GM18867 (cell line): ENCODE results near the gene FCMR.

Experiments
- ATAC-seq: cut with Tn5 transposase; IDR thresholded peaks from one replicate; pipeline ENCODE4 v1.9.1; 2021; ENCODE audit warnings: mild to moderate bottlenecking, moderate library complexity; ENCODE audit not compliant: unreplicated experiment

FCMR gene

GRCh38 chr1:206951318-206952100 lies 29.8 kb upstream of the FCMR start:
- ATAC-seq, result no peak

- ATAC-seq, result no peak
These were observed 27.9 kb upstream of the FCMR start for GRCh38 chr1:206949641-206950040.

DNA sequence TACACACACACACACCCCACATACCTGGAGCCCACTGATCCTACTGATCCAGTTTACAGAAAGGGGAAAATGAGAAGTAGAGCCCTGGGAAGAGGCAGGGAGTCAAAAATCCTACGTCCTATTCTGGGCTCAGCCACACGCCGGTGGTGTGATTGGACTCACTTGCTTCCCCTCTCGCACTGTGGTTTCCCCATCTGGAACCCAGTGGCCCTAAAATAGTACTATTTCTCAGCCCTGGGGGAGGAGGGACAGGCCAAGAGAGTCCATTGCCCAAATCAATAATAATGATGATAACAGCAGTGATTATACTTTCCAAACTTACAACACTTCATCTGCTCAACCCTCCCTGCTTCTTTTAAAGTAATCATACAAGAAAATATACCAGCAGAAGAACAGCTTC lies 27.5 kb upstream of the FCMR start:
- ATAC-seq, result no peak

DNA sequence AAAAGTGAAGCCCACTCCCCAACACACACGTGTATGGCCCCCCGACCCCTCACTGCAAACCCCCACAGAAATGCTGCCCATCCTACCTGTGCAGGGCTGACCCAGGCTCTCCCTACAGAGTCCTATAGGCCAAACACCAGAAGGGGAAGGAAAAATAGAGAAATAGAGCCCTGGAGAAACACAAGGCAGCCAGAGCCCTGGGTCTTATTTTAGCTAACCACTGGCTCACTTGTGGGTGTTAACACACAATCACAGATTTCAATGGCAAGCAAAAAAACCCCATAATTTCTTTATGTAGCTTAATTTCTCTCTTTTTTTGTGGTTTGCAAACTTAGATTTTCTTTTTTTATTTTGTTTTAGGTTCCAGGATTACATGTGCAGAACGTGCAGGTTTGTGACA lies 25.5 kb upstream of the FCMR start:
- ATAC-seq, result no peak

DNA sequence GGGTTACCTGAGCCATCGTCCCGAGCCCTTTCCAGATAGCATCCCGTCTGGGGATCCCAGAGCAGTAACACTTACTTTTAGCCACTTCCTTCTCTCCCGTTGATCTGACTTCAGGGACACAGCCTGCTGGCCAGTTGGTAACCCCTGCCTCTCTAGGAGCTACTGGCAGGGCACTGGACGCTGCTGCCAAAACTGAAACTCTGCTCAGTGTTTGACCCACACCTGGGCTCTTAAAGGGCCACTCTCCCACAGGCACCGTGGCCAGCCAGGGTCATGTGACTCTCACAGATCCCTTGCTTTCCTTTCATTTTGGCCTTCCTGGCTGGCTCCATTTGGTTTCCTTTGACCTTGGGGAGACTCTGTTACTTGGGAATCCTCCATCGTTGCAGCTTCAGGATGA lies 24.5 kb upstream of the FCMR start, which contains the start of gene PIGR:
Gene PIGR, minus strand, starts transcription at position 206 of the 400 bp plus-strand sequence. CDS start 5,935 bp downstream, outside the sequence.
- ATAC-seq, result no peak

DNA sequence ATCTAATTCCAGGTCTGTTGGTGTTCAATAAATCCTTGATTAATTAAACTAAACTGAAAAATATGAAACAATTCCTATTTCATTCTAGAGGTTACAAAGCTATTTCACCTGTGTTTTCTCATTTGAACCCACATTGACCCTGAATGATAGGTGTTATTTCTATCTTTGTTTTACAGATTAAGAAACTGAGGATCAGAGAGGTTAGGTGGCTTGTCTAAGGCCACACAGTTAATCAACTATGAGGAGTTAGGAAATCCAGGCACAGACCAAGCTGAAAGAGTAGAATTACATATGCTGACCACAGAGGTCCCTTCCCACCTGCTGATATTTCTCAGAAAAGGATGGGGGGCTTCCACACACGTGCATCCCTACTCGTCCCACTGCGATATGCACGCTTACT lies 24.0 kb upstream of the FCMR start:
- no peak for ATAC-seq

- ATAC-seq, result no peak
These were observed 23.0 kb upstream of the FCMR start for GRCh38 chr1:206944703-206945102.

- no peak for ATAC-seq
These were observed 20.2 kb upstream of the FCMR start for GRCh38 chr1:206941766-206942418.

GRCh38 chr1:206940588-206940936 lies 18.8 kb upstream of the FCMR start:
- no peak for ATAC-seq

DNA sequence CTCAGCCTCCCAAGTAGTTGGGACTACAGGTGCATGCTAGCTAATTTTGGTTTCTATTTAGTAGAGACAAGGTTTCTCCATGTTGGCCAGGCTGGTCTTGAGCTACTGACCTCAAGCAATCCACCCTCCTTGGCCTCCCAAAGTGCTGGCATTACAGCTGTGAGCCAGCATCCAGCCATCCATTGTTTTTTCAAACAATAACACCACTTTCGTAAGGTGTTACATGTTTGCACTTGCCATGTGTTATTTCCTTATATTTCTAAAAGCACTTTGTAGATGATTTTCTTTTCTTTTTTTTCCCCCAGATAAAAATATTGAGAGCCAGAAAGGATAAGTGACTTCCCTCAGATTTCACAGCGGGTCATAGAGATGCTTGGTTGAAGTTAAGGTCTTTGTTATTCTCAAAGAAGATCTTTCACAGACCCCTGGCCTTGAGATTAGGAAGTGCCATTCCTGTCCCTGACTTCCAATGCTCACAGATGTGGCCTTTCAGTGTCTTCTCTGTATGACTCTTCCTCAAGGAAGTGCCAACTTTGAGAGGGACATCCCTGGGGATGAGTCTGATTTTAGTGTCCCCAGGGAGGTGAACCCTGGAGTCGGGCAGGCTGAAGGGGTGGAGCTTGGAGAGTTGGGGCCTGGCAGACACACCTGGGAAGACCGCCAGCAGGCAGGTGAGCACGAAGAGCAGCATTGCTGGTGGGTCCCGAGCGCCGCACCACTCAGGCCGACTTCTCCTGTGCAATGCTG lies 18.3 kb upstream of the FCMR start:
- no peak for ATAC-seq

- no peak for ATAC-seq
These were observed 17.4 kb upstream of the FCMR start for GRCh38 chr1:206939131-206939530.

DNA sequence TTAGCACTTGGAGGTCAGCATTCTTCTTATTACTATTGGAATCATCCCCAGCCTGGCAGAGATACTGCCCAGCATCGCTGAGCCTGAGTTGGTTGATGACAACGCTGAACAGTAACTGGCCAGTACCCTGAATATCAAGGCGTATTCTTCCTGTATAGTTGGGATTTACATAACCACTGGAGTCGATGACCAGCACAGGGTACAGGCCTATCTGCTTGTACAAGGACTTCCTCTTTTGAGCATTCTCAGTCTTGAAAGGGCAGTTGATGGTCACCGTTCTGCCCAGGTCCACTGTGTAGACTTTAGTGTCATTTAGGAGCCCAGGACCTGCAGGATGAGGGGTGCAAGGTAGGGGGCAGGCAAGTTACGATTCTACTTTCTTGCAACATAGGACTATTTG lies 15.7 kb upstream of the FCMR start:
- ATAC-seq, result no peak

GRCh38 chr1:206935491-206936067 lies 13.8 kb upstream of the FCMR start:
- no peak for ATAC-seq

DNA sequence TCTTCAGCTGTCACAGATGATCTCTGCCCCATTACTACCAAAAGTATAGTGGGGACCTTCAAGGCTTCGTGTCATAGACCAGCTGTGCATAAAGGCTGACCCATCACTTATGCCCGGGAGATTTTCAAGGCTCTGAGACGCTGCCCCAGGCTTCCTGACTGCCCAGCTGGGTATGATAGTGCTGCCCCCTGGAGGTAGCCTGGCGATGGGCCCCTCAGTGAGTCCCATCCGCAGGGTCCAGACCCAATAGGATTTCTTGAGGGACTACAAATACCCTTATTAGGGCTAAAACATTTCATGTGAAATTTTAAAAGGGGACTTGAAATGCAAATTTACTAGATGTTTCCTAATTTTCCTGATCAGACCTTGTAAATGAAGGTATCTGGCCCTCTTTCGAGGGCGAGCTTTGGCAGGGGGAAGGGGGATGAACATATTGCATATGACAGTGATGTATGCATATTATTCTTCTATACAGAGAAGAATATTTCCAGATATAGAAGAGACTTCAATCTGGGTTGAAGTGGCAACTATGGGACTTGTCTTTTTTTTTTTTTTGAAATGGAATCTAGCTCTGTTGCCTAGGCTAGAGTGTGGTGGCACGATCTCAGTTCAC lies 11.7 kb upstream of the FCMR start:
- ATAC-seq, result no peak

GRCh38 chr1:206932177-206932576 lies 10.4 kb upstream of the FCMR start:
- ATAC-seq, result no peak

DNA sequence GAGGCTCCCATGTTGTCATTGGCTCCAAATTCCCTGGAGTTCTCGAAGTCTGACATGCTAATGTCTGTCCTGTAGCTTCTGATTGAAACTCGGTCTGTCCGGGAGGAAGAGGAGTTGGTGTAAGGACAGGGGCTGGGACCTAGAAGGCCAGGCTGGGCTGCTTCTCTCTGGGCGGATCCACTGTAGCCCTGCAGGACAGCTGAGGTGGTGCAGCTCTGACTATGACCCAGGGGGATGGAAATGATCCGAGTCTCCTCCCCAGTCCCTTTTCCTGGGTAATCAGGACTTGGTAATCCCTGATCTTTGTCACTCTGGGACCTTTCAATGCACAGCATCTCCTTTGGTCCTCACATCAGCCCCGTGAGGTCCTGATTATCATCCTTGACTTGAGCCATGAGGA lies 10.0 kb upstream of the FCMR start:
- no peak for ATAC-seq

DNA sequence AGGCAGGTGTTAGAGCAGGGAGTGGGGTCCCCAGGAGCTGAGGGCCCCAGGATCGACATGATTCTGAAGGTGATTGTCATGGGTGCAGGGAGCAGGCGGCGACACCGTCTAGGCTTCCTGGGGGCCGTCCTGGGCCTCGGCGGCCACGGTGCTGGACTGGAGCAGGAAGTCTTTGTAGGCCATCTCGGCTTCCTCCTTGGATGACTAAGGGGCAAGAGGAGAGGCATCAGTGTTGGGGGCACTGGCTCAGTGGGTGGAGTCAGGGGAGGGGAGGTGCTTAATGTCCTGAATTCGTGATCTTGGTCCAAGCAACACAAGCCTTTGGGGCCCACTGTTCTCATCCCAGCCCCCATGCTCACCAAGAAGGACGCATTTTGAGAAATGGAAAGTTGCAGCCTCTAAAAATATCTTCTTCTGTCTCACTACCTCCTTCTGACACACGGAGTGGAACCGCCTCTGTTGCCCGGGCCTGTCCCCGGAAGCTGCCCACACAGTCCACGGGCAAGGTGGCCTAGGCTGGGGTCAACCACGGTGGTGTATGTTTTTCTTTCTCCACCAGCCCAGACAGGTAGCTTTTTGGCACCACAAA lies 8.6 kb upstream of the FCMR start:
- peak; percentile 76 for ATAC-seq

DNA sequence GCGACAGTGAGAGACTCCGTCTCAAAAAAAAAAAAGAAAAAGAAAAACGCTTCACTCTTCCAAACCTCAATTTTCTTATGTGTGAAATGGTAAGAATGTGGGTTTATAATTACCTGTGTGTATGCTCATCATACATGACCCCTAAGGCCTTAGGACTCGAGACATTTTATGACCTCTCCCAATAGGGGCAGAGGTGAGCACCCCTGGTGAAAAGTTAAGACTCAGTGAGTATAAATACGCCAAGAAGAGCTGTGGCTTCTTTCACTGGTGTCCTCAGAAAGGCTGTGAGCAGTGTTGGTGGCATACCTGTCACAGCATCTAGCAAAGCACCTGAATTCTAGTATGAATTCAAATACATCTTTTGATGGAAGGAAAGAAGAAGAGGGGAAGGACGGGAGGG lies 7.8 kb upstream of the FCMR start:
- no peak for ATAC-seq

DNA sequence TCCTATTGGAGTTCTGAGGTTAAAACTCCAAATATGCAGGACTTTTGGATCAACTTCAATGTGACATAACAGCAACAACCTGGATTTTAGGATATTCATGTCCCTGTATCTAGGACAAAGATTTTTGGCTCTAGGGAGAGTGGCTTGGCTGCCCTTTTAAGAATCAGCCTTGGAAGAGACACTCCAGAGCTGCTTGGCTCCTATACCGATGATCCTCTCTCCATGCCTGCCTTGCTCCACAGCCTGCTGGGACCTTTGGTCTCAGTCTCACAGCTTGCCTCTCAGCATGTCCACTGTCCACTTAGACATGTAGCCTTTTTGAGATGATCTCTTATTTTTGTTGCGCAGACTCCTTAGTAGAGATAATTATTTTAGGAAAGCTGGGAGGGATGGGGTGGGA lies 4.5 kb upstream of the FCMR start:
- ATAC-seq, result no peak

DNA sequence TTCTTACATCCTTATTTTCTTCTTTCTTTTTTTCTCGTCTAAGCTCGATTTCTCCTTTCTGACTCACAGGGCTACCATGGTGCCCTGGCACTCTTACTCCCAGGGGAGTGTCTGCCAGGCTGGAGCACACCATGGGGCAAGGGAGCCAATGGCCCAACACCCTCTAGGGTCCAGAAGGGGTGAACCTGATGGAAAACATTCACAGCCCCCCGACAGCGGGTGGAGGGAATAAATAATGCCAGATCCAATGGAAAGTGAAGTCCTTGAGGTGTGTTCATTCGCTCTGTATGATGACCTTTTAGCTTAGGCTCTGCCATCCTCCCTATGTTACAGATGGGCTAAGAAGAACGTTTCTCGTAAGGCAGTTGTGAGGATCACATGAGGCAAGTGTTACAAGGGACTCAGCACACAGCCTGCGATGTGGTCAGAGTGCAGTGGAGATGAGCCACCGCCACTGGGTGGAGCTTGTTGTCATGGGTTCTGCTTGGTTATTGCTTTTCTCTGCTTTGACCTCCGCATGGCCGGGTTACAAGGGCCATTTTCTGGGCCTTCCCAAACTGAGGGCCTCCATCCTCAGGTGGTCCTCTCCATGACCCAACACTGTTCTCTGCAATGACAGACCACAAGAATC lies 3.5 kb upstream of the FCMR start:
- ATAC-seq, result peak; percentile 62
